MCF 10A (cell line): Measurements from ENCODE around the gene LSG1. TPM values are rescaled to one million over a fixed set of nuclear protein-coding genes. Genes with fewer than 3 reads are reported as not detected.

Source experiments
- BruUV-seq: library from RNA; stranded (reverse); fragments of 400-500 nt; replicated peaks from 2 replicates; lab custom pipeline; 2021; lab: Mats Ljungman, UMichigan
- CTCF ChIA-PET: fragments of 300-600 bp; sonication (Branson Sonifier 250); formaldehyde crosslinking; extraction: SDS; loops from one replicate; lab custom pipeline; 2021; ENCODE audit warnings: antibody characterized with exemption, inconsistent platforms; lab: Yijun Ruan, JAX
- POLR2A ChIA-PET: fragments of 300-600, 350-650 bp; sonication (Branson Sonifier 250); formaldehyde crosslinking; extraction: SDS; loops from one replicate; lab custom pipeline; 2020; ENCODE audit warnings: antibody characterized with exemption, inconsistent platforms; lab: Yijun Ruan, JAX
- DNase-seq: peaks from one replicate; pipeline ENCODE4 v3.0.0-alpha.2; 2018; ENCODE audit not compliant: unreplicated experiment
- H3K27ac Mint-ChIP-seq: one replicate; pipeline ENCODE4 v1.8.0; 2022; ENCODE audit warnings: mild to moderate bottlenecking, low read depth, mixed read lengths; ENCODE audit not compliant: unreplicated experiment
- H3K27me3 Mint-ChIP-seq: one replicate; pipeline ENCODE4 v1.8.0; 2022; ENCODE audit warnings: mixed read lengths; ENCODE audit not compliant: insufficient read depth, unreplicated experiment
- H3K36me3 Mint-ChIP-seq: one replicate; pipeline ENCODE4 v1.8.0; 2022; ENCODE audit warnings: mild to moderate bottlenecking, moderate library complexity, mixed read lengths; ENCODE audit not compliant: insufficient read depth, unreplicated experiment
- H3K4me1 Mint-ChIP-seq: one replicate; pipeline ENCODE4 v1.8.0; 2022; ENCODE audit warnings: mixed read lengths; ENCODE audit not compliant: insufficient read depth, unreplicated experiment
- H3K4me3 Mint-ChIP-seq: one replicate; pipeline ENCODE4 v1.8.0; 2022; ENCODE audit warnings: mild to moderate bottlenecking, moderate library complexity, mixed read lengths; ENCODE audit not compliant: unreplicated experiment
- H3K9me3 Mint-ChIP-seq: one replicate; pipeline ENCODE4 v1.8.0; 2022; ENCODE audit warnings: mixed read lengths; ENCODE audit not compliant: unreplicated experiment
- CTCF ChIP-seq: fragments of 200-600 bp; IDR thresholded peaks from one replicate; pipeline ENCODE4 v1.8.0; 2022; ENCODE audit warnings: antibody characterized with exemption, mild to moderate bottlenecking; ENCODE audit not compliant: unreplicated experiment
- intact Hi-C: fragments of 100-400 bp; cut with micrococcal nuclease; formaldehyde crosslinking; loops from 2 replicates; pipeline ENCODE4 v1.14.1; 2022
- total RNA-seq: library from RNA; stranded (reverse); gene quantifications from 2 replicates; pipeline ENCODE4 v1.2.3, GENCODE V29; 2022

The LSG1 gene
- total RNA-seq, 1 experiment from 2014 or later, result 35.1 TPM

- ChIA-PET POLR2A (interaction anchor here (3.5 kb wide), 1 partner anchor 10 kb away, joined by 16 read pairs; the partner anchor contains the start of gene LSG1), CTCF (interaction anchor here (0.6 to 3.9 kb wide), 2 partner anchors 9 to 619 kb away, joined by 5 to 19 read pairs; partner anchors contain the start of gene LSG1)
- intact Hi-C loops, result no loop called here
- no peak for DNase-seq
- BruUV-seq, result no TSS peak
- Mint-ChIP-seq H3K27me3 (no peaks in the 10 kb centered on the region), H3K4me3 (no peak overlapping the region), H3K4me1 (no peaks in the 10 kb centered on the region), H3K36me3 (peaks cover 70% of the 10 kb centered on the region), H3K27ac (no peak overlapping the region), H3K9me3 (no peaks in the 10 kb centered on the region)
- TF ChIP-seq CTCF, result no peak
Observed at GRCh38 chr3:194661946-194662345, 10.0 kb downstream of the LSG1 start.

GRCh38 chr3:194661374-194661773 lies 10.6 kb downstream of the LSG1 start:
- Mint-ChIP-seq H3K9me3 (no peaks in the 10 kb centered on the region), H3K36me3 (peaks cover 70% of the 10 kb centered on the region), H3K4me1 (no peaks in the 10 kb centered on the region), H3K27me3 (no peaks in the 10 kb centered on the region), H3K4me3 (no peak overlapping the region), H3K27ac (no peak overlapping the region)
- TF ChIP-seq CTCF, result no peak
- no TSS peak for BruUV-seq
- POLR2A ChIA-PET, result interaction anchor here (3.5 kb wide), 1 partner anchor 11 kb away, joined by 16 read pairs; the partner anchor contains the start of gene LSG1
- DNase-seq, result no peak
- intact Hi-C loops, result no loop called here
- CTCF ChIA-PET, result interaction anchor here (3.9 kb wide), 1 partner anchor 10 kb away, joined by 19 read pairs; the partner anchor contains the start of gene LSG1

- Mint-ChIP-seq H3K9me3 (no peaks in the 10 kb centered on the region), H3K27me3 (no peaks in the 10 kb centered on the region), H3K36me3 (peaks cover 67% of the 10 kb centered on the region), H3K27ac (no peak overlapping the region), H3K4me1 (no peaks in the 10 kb centered on the region), H3K4me3 (no peak overlapping the region)
- no TSS peak for BruUV-seq
- no peak for TF ChIP-seq CTCF
- no peak for DNase-seq
- ChIA-PET CTCF (interaction anchor here (1.3 to 3.9 kb wide), 2 partner anchors 11 to 612 kb away, joined by 3 to 19 read pairs; partner anchors contain the start of genes LSG1 and XXYLT1), POLR2A (interaction anchor here (0.8 to 3.5 kb wide), 2 partner anchors 12 kb away, joined by 3 to 16 read pairs; partner anchors contain the start of gene LSG1)
- intact Hi-C loops, result no loop called here
Observed at GRCh38 chr3:194659778-194660177, 12.2 kb downstream of the LSG1 start.

GRCh38 chr3:194658477-194659242 lies 13.3 kb downstream of the LSG1 start:
- intact Hi-C loops, result no loop called here
- ChIA-PET POLR2A (interaction anchor here (0.8 kb wide), 1 partner anchor 10 kb away, joined by 3 read pairs; no protein-coding TSS in a partner anchor), CTCF (interaction anchor here (0.6 to 3.9 kb wide), 3 partner anchors 12 to 614 kb away, joined by 3 to 19 read pairs (median 3); partner anchors contain the start of genes LSG1 and XXYLT1)
- no peak overlapping the region for H3K27ac Mint-ChIP-seq
- no peak for TF ChIP-seq CTCF
- H3K4me3 Mint-ChIP-seq, result no peak overlapping the region
- no peaks in the 10 kb centered on the region for H3K4me1 Mint-ChIP-seq
- no peaks in the 10 kb centered on the region for H3K27me3 Mint-ChIP-seq
- no peaks in the 10 kb centered on the region for H3K9me3 Mint-ChIP-seq
- no TSS peak for BruUV-seq
- no peak for DNase-seq
- H3K36me3 Mint-ChIP-seq, result peaks cover 67% of the 10 kb centered on the region
